ENCODE data around the gene MFNG.
A peak's percentile ranks its signal among the peaks of the same experiment; 100 is the strongest.
"Not testable (repeated sequence)": the region's sequence is repeated elsewhere in the genome, so short reads cannot be mapped to it uniquely, and the experiment has no call there.

The MFNG gene, protein sequence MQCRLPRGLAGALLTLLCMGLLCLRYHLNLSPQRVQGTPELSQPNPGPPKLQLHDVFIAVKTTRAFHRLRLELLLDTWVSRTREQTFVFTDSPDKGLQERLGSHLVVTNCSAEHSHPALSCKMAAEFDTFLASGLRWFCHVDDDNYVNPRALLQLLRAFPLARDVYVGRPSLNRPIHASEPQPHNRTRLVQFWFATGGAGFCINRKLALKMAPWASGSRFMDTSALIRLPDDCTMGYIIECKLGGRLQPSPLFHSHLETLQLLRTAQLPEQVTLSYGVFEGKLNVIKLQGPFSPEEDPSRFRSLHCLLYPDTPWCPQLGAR

GRCh38 chr22:37486224-37486845, at the start of gene MFNG:
TSS of gene MFNG (minus strand) at chr22:37486384. CDS start at chr22:37486177, 207 bp downstream.
- DNase-seq, result peak; percentile 84

GRCh38 chr22:37535159-37535558, 49.0 kb upstream of the MFNG start:
- DNase-seq, result no peak

DNA sequence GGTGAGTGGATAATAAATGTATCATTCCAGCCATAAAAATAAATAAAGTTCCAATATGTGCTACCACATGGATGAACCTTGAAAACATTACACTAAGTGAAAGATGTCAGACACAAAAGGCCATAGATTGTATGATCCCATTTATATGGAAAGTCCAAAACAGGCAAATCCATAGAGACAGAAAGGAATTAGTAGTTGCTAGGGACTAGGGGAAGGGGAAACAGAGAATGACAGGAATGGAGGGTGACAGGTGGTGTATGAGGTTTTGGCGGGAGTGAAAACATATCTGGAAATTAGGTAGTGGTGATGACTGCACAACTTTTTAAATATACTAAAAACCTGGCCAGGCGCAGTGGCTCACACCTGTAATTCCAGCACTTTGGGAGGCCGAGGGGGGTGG, 48.3 kb upstream of the MFNG start:
- no peak for DNase-seq

GRCh38 chr22:37533995-37534394, 47.8 kb upstream of the MFNG start:
- DNase-seq, result peak; percentile 7

GRCh38 chr22:37529652-37530345, 43.6 kb upstream of the MFNG start:
- no peak for DNase-seq

- not testable (repeated sequence) for DNase-seq
Observed at GRCh38 chr22:37527952-37528351, 41.8 kb upstream of the MFNG start.

DNA sequence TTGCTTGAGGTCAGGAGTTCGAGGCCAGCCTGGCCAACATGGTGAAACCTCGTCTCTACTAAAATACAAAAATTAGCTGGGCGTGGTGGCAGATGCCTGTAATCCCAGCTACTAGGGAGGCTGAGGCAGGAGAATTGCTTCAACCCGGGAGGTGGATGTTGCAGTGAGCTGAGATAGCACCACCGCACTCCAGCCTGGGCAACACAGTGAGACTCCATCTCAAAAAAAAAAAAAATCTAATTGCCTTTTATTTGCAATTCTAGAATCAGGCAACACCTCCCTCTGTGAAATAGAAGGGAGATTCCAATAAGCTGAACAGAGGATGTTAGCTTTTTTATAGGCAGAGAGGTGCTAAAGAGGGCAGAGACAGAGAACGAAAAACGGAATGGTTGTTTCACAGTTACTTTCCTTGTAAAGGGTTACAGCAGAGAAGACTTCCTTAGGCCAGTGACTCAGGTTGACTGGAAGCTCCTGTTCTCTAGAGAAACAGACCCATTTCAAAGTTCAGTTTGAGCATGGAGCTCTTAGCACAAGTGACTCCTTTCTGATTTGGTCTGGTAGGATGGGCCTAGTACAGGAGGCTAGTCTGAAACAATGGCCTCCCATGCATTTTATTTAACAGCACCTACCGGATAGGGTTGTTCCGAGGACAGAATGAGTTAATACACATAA, 41.0 kb upstream of the MFNG start:
- DNase-seq, result not testable (repeated sequence)

- no peak for DNase-seq
Observed at GRCh38 chr22:37526376-37526775, 40.2 kb upstream of the MFNG start.

GRCh38 chr22:37525746-37526350, 39.7 kb upstream of the MFNG start:
- no peak for DNase-seq

DNA sequence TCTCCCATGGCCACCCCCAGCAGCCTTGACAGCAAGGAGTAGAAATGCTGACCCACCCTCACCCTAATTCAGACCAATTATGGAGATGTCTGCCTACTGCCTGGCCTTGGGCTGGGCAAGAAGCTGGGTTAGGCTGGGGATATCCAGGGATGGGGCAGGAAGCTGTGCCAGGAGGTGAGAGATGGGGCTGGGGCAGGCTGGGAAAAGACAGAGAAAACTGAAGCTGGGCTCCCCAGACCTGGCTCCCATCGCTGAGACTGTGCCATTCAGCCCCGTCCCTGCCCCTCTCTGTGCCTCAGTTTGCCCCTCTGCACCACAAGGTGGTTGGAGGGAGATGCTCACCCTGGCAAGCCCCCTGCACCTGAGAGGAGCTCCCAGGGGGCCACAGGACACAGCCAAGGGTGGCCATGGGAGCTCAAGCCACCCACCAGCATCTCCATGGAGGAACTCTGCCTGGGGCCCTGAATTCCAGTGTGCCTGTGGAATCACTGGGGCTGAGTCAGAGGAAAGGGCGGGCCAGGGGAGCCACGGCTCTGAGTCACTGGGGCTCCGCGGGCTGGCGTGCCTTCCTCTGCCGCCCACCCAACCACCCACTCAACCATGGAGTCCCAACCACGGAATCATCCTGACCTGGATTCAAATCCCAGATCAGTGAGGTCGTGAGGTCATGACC, 39.0 kb upstream of the MFNG start:
- DNase-seq, result no peak

DNA sequence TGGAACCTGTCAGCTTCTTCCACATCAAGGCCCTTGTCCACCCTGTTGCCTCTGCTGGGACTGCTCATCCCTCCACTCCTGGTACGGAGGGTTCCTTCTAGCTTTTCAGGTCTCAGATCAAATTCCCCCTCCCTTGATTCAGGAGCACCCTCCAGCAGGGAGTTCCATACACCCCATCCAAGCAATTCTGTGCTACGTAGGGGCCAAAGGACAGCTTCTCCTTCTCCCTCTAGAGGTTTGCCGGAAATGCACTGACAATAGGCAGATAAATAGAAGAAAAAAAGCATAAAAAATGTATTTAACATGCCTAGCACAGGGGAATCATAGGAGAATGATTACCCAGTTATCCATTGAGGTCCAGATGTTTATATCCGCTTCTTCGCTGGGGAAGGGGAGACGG, 36.3 kb upstream of the MFNG start:
- no peak for DNase-seq

GRCh38 chr22:37521236-37521739, 35.1 kb upstream of the MFNG start:
- no peak for DNase-seq

DNA sequence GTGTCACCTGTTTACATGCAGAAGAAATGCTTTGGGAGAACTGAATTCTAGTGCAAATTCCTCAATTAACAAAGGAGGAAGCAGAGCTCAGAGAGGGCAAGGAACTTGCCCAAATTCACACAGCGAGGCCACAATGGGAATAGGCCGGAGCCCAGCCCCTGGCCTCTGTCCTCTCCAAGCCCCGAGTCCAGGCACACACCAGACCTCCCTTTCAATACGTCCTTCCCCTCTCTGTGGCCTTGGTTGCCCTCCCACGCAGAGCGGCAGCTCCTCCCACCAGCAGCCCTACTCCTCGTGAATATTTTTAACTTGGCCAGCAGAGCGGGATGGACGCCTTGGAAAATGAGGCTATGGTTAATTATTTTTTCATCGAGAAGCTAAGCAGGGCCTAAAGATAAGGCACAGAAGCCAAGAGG, 34.6 kb upstream of the MFNG start:
- DNase-seq, result no peak

GRCh38 chr22:37519268-37520195, 33.3 kb upstream of the MFNG start, which contains the start of gene CARD10:
TSS of gene CARD10 (minus strand) at chr22:37519415. CDS start at chr22:37519200, 215 bp downstream.
- DNase-seq, result no peak

DNA sequence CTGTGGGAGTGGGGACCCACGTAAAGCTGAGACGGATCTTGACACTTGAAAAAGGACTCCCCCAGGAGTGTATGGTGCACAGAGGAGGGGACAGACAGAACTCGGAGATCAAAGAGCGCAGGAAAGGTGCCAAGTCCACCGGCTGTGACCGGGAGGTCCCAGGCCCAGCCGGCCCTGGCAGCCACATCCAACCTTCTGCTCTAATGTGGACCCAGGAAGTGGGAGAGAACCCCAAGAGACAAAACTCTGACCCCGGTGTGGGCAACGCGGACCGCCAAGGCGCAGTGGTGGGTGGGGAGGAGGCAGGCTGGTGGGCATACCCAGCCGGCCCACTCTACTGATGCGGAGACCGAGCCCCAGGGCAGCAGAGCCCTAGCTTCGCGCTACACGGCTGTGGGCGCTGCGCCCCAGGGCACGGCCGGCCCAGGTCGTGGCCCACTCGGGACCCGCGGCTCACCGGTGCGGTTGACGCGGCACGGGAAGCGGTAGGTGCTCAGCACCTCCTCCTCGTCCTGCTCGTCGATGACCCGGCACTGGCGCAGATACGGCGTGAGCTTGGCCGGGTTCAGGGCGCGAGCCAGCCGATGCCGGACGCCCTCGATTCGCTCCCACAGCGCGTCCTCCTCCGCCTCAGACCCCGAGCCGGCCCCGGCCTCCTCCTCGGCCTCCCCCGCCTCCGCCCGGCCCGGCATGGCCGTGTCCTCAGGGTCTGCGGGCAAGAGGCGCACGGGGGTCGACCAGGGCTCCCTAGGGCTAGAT, 32.5 kb upstream of the MFNG start:
- no peak for DNase-seq

GRCh38 chr22:37517826-37518450, 31.8 kb upstream of the MFNG start:
- no peak for DNase-seq

DNA sequence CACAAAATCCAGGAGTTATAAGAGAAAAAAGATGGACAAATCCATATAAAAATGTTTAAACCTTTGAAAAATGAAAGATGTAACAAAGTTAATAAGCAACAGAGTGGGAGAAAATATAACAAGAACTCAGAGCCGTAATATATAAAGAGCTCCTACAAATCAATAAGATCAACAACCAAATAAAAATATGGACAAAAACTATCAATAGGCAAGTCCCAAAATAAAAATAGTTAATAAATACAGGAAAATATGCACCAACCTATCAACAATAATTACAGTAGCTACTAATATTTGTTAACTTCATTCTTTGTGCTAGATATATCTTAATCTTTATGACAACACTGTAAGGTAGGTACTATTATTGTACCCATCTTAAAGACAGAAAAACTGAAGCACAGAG, 30.3 kb upstream of the MFNG start:
- no peak for DNase-seq

DNA sequence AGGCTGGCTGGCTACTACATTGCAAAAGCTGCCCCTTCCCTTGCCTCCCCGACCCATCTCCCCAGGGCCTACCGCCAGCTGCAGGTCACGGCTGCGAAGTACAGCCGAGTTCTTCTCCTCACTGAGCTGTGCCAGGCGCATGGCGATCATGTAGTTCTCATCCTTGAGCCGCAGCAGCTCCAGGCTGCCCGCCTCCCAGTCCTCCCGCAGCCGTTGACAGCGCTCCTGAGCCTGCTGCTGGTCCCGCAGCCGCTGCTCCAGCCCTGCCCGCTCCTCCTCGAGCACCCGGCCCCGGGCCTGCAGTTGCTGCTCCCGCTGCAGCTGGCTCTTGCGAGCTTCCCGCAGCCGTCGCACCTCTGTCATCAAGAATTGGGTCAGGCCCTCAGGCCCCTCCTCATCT, 29.7 kb upstream of the MFNG start:
- no peak for DNase-seq

DNA sequence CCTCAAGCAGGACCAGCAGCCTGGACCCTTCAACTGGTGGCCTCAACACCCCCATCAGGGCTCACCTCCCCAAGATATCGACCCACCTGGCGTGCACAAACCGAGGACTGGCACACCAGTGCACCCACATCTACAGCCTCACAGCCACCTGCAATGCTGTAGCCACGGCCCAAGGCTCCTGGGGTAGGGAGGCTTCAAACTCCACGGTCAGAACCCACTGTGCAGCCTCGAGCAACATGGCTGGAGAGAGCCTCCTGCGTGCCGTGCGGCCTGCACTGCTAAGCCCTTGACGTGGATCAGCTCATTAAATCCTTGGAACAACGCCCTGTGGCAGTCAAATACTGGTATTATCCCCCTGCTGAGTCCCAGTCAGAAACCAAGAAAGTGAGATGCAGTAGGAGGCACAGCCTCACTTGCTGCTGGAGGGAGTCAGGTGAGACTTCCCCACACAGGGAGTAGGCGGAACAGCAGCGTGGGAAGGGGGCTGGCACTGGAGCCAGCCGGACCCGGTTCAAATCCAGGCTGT, 28.4 kb upstream of the MFNG start:
- DNase-seq, result no peak

Data from CD4-positive, alpha-beta T cell treated with Interferon gamma for 1 hour (primary cell).